Measurements from ENCODE around the gene NAALADL2. TPM values are rescaled to one million over a fixed set of nuclear protein-coding genes. Genes with fewer than 3 reads are reported as not detected.

NAALADL2 gene
- total RNA-seq, 2 experiments from 2014 or later = not detected

DNA sequence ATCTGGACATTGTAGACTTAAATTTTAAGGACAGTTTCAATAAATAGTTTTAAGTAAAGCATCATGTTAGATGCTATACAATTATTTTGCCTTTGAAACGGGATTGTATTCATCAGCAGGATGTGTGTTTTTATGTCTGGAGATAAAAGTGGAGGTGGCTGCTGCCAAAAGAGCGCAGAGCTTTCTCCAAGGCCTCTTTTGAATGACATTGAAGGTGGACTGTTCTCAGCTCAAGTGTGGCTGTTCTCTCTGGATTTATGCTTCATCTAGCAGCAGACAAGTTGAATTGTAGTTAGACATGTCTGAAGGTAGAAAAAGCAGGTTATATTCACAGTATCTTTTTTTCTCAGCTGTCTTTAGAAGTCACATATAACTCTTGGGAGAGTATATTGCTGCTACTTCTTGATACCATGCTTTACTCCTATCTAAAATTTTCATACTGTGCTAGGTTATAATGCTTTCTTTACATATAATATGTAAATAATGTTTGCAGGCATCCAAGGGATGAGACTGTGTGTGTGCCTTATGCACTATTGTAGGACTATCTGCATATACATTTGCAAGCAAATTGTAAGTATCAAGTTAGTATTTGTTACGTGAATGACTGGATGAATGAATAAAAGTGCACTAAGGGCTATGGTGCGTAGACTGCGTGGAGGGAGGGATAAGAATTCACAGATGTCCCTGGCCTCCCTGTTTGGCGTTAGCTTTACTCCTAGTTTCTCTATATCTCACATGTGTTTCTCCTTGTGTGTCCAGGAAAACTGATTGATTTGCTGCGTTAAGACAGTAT is 340.1 kb downstream of the NAALADL2 start:
- DNase-seq = no peak
- Mint-ChIP-seq H3K27me3 (no peaks in the 10 kb centered on the region), H3K36me3 (ENCODE audit: low read depth) (no peaks in the 10 kb centered on the region), H3K9me3 (peaks cover 6% of the 10 kb centered on the region), H3K4me3 (no peak overlapping the region), H3K4me1 (no peaks in the 10 kb centered on the region), H3K27ac (no peak overlapping the region)
- ChIA-PET CTCF (no interaction called here), POLR2A (no interaction called here)

DNA sequence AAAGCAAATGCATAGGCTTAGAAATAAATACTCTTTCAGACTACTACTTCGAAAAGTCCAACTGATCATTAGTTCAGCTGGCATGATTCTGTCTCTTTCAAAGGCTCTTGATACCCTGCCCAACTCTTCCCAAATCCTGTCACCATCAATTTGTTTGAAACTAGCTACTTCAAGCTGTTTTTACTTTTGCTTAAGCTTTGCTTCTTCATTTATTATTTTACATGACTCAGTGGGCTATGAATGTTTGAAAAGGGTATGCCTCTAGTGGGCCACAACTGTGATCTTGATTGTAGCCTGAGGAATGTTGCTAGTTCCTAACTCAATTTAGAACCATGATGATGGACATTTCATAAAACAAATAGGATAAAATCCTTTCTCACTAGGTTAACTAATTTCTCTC is 340.8 kb downstream of the NAALADL2 start:
- POLR2A ChIA-PET = no interaction called here
- H3K4me1 Mint-ChIP-seq = no peaks in the 10 kb centered on the region

DNA sequence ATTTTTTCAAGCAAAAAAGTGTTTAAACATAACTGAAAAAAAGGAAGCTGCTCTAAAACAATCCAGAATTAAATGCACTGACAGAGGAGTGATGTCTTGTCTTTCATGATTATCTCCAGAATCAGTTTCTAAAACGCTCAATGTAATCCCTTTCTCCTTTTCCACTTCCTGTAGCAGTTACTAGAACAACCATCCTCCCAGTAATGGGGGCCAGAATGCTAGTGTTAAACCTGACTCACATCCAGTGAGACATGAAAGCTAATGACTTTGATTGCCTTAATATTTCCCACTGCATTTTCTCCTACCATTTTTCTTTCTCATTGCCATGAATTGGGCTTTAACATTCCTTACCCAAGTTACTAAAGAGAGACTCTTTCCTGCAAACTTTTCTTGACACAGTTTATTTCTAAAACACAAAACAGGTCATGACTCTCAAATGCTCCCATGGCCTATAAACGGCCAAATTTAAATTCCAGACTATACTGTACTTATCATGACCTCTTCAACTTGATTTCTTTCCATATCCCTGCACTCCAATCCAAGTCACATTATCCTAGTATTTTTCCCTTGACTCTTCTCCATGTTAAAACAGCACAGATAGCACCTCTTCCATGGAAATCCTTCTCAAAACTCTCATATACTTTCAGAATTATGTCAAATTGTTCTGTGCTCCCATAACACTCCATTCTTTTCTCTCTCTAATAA is 341.4 kb downstream of the NAALADL2 start:
- no peaks in the 10 kb centered on the region for H3K36me3 Mint-ChIP-seq (ENCODE audit: low read depth)
- H3K4me3 Mint-ChIP-seq = no peak overlapping the region
- H3K27me3 Mint-ChIP-seq = no peaks in the 10 kb centered on the region
- CTCF ChIA-PET = no interaction called here
- H3K9me3 Mint-ChIP-seq = peaks cover 6% of the 10 kb centered on the region
- no peak overlapping the region for H3K27ac Mint-ChIP-seq
- DNase-seq = no peak
- POLR2A ChIA-PET = no interaction called here
- H3K4me1 Mint-ChIP-seq = no peaks in the 10 kb centered on the region

More for the DNA sequence above, 340.8 kb downstream of the NAALADL2 start:
- Mint-ChIP-seq H3K27ac (no peak overlapping the region), H3K4me3 (no peak overlapping the region), H3K9me3 (peaks cover 6% of the 10 kb centered on the region), H3K36me3 (ENCODE audit: low read depth) (no peaks in the 10 kb centered on the region), H3K27me3 (no peaks in the 10 kb centered on the region)
- CTCF ChIA-PET = no interaction called here
- DNase-seq = no peak

DNA sequence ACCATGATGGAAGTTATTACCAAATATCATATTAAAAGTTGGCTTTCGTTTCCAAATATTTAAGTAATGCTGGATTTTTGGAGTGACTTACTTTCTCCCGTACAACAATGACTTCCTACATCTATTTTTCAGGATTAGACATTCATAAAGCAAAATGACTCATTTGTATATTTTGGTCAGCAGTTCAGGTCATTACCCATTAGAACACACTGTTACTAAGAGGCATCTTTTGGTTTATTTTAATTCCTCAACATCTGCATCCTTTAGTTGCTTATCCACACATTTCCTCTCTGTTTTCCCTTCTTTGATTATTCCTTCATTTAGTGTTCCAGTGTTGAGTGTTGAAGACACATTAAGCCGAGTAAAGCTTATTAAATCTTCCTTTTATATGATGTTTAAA is 348.2 kb downstream of the NAALADL2 start:
- no peak for DNase-seq
- Mint-ChIP-seq H3K36me3 (ENCODE audit: low read depth) (no peaks in the 10 kb centered on the region), H3K27me3 (no peaks in the 10 kb centered on the region), H3K27ac (no peak overlapping the region), H3K4me1 (no peaks in the 10 kb centered on the region), H3K9me3 (peaks cover 6% of the 10 kb centered on the region), H3K4me3 (no peak overlapping the region)
- ChIA-PET CTCF (no interaction called here), POLR2A (no interaction called here)

DNA sequence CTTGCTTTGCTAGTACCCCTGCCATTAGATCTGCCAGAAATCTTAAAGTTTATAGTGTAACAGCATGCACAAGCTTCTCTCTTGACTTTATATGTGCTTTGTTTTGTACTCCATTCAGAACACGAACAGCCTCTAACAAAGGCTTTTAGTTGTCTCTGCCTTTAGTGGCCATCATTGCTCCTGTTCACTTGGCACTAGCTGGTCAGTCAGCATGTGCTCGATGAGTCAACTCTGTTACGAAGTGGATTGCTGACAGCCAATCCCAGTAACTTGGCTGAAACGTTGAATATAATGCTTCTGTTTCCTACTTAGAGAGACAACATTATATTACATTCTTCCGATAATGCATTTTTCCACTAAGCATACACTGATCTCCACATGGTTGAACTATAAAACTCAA is 349.2 kb downstream of the NAALADL2 start:
- H3K4me3 Mint-ChIP-seq = no peak overlapping the region
- POLR2A ChIA-PET = no interaction called here

DNA sequence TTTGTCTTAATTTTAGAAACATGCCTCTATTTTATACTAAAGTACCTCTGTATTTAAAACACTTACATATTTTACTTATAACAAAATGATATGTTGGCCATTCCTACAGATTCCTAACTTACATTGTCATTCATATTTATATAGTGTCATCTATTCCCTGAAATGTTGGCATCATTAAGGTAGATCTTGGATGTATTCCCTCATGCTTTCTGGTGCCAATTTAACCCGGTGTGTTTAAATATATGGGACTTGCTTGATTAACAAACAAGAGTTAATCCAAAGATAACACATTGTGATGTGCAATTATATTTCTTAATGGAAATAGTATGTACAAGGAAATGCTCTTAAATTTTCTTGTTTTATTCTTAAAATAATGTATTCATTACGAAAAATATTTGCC is 352.3 kb downstream of the NAALADL2 start:
- no peak for DNase-seq
- Mint-ChIP-seq H3K9me3 (no peaks in the 10 kb centered on the region), H3K4me3 (no peak overlapping the region), H3K4me1 (no peaks in the 10 kb centered on the region), H3K27ac (no peak overlapping the region), H3K36me3 (ENCODE audit: low read depth) (no peaks in the 10 kb centered on the region), H3K27me3 (no peaks in the 10 kb centered on the region)
- ChIA-PET CTCF (no interaction called here), POLR2A (no interaction called here)

More for the DNA sequence above, 349.2 kb downstream of the NAALADL2 start:
- Mint-ChIP-seq H3K36me3 (ENCODE audit: low read depth) (no peaks in the 10 kb centered on the region), H3K9me3 (peaks cover 4% of the 10 kb centered on the region), H3K4me1 (no peaks in the 10 kb centered on the region), H3K27ac (no peak overlapping the region), H3K27me3 (no peaks in the 10 kb centered on the region)
- no peak for DNase-seq
- CTCF ChIA-PET = no interaction called here

DNA sequence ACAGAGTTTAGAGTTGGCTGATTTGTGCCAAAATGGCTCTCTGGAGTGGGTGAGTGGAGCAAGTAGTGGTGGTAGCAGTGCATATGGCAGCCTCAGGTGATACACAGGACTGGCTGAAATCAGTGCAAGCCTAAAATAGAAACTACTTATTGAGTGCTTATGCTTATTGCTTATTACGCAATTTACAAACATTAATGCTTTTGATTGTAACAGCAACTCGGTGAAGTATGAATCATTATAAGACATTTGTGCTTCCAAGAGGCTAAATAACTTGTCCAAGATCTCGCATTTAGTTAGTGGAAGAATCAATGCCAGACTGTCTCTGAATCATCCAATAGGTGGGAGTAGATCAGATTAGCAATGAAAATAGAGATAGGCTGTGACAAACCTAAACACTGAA is 353.8 kb downstream of the NAALADL2 start:
- Mint-ChIP-seq H3K27me3 (no peaks in the 10 kb centered on the region), H3K27ac (no peak overlapping the region), H3K9me3 (no peaks in the 10 kb centered on the region), H3K36me3 (ENCODE audit: low read depth) (no peaks in the 10 kb centered on the region), H3K4me1 (no peaks in the 10 kb centered on the region), H3K4me3 (no peak overlapping the region)
- ChIA-PET CTCF (no interaction called here), POLR2A (no interaction called here)
- no peak for DNase-seq

DNA sequence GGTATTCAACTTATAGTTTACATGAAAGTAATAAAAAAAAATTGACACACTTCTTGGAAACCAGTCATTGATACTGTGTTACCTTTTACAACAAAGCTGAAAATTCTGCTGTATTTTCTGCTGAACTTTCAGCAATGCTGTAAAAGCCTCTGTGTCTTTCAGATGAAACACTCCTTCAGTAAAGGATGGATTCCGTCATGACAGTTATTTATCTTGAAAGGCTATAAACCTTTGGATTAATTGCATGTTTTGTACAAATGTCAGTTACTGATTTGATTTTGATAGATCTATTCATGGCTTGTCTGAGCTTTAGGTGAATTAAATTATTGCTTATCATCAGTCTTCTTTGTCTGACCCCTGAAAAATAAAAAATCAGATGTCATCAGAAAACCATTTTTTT is 355.1 kb downstream of the NAALADL2 start:
- Mint-ChIP-seq H3K27me3 (no peaks in the 10 kb centered on the region), H3K36me3 (ENCODE audit: low read depth) (no peaks in the 10 kb centered on the region), H3K9me3 (no peaks in the 10 kb centered on the region), H3K27ac (no peak overlapping the region), H3K4me3 (no peak overlapping the region), H3K4me1 (no peaks in the 10 kb centered on the region)
- no peak for DNase-seq
- CTCF ChIA-PET = no interaction called here
- POLR2A ChIA-PET = no interaction called here

DNA sequence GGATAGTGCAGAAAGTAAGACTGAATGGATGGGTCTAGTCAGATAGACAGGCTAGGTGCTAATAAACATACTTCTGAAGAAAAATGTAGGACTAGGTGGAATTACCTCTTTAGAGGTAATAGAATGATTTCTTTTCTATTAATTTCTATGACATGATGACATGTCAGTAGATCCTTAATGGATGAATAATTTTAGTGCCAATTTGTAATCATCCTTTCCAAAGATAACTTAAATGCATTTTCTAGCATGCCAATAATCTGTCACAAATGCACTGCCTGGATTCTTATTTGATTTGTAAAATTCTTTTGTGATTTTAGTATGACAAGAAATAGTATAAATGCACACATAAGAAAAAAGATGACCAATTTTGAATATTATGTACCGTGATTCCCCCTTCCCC is 356.7 kb downstream of the NAALADL2 start:
- Mint-ChIP-seq H3K27ac (no peak overlapping the region), H3K36me3 (ENCODE audit: low read depth) (no peaks in the 10 kb centered on the region), H3K4me3 (no peak overlapping the region), H3K9me3 (no peaks in the 10 kb centered on the region), H3K27me3 (no peaks in the 10 kb centered on the region), H3K4me1 (no peaks in the 10 kb centered on the region)
- DNase-seq = no peak
- ChIA-PET CTCF (no interaction called here), POLR2A (no interaction called here)

DNA sequence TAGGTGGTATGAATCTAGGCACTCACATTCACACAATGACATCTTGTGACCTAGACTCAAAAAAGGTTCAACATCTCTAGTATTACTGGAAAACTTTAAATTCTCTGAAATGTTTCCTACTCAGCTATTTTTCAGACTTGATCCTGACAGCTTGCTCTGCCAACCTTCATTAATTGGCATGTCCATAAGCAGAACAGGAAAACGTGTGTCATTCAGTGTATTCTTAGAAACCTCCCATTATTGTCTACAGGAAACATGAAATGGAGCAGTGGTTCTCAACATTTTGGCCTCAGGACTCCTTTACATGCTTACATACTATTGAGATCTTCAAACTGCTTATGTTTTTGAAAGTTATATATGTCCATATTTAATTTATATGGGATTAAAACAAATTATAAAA is 363.2 kb downstream of the NAALADL2 start:
- Mint-ChIP-seq H3K36me3 (ENCODE audit: low read depth) (no peaks in the 10 kb centered on the region), H3K9me3 (no peaks in the 10 kb centered on the region), H3K4me1 (no peaks in the 10 kb centered on the region), H3K27ac (no peak overlapping the region), H3K4me3 (no peak overlapping the region), H3K27me3 (no peaks in the 10 kb centered on the region)
- ChIA-PET CTCF (no interaction called here), POLR2A (no interaction called here)
- DNase-seq = no peak

DNA sequence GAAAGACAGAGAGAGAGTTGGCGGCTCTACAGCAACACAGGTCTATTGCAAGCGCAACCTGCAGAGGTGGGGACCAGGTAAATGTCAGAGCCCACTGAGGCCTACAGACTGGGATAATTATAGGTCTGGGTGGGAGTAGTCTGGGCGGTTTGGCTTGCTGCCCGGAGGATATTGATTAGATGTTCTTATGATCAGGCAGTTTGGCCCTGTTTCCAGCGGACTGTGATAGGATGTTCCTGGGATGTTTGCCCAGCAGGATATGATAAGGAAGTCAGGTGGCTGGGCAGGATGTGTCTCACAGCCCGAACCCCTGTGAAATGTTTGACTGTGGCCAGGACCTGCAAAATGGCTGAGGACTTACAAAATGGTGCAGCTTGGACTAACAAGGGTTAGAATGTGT is 364.9 kb downstream of the NAALADL2 start:
- Mint-ChIP-seq H3K36me3 (ENCODE audit: low read depth) (no peaks in the 10 kb centered on the region), H3K9me3 (no peaks in the 10 kb centered on the region), H3K27ac (no peak overlapping the region), H3K27me3 (no peaks in the 10 kb centered on the region), H3K4me3 (no peak overlapping the region), H3K4me1 (no peaks in the 10 kb centered on the region)
- DNase-seq = no peak
- POLR2A ChIA-PET = no interaction called here
- CTCF ChIA-PET = no interaction called here

DNA sequence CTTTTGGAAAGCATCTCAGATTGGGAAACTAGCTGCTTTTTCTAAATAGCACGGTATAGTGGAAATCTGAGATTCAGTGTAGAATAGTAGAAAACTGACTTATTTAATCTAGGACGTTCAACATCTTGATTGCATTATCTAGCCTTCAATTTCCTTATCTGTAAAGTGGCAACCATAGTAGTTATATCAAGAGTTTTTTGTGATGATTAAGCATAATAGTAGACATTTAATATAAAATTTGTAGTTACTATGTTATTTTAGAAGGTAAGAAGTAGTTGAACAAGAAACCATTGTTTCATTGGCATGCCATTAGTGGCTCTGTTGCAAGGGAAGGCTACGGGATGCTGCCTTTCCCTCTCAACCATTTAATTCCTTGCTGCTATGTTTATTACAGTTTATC is 367.3 kb downstream of the NAALADL2 start:
- H3K4me1 Mint-ChIP-seq = no peaks in the 10 kb centered on the region
- CTCF ChIA-PET = no interaction called here
- no peaks in the 10 kb centered on the region for H3K36me3 Mint-ChIP-seq (ENCODE audit: low read depth)
- H3K9me3 Mint-ChIP-seq = no peaks in the 10 kb centered on the region
- POLR2A ChIA-PET = no interaction called here
- H3K27ac Mint-ChIP-seq = no peak overlapping the region
- no peak for DNase-seq
- no peaks in the 10 kb centered on the region for H3K27me3 Mint-ChIP-seq
- H3K4me3 Mint-ChIP-seq = no peak overlapping the region

DNA sequence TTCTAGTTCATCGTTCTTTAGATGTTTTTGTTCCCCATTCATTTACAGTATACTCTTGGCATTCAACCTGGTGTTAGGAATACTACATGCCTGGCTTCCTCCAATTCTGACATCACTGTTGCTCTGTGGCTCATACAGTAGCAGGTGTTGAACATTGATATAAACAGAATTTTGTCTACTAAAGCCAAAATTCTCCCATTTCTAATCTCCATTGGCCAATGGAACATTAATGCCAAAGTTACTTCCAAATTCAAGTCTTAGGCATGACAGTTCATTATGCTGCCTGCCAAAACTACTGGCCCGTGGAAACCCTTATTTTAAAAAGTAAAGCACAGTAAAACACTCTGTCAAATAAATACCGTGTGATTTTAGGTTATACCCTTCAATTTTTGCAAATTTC is 368.0 kb downstream of the NAALADL2 start:
- Mint-ChIP-seq H3K4me3 (no peak overlapping the region), H3K27ac (no peak overlapping the region), H3K9me3 (no peaks in the 10 kb centered on the region), H3K36me3 (ENCODE audit: low read depth) (no peaks in the 10 kb centered on the region), H3K27me3 (no peaks in the 10 kb centered on the region), H3K4me1 (no peaks in the 10 kb centered on the region)
- CTCF ChIA-PET = no interaction called here
- DNase-seq = no peak
- POLR2A ChIA-PET = no interaction called here
